GM19043 (cell line): ENCODE data around the gene HDAC10.

Source experiments
- ATAC-seq: cut with Tn5 transposase; IDR thresholded peaks from one replicate; pipeline ENCODE4 v1.9.1; 2021; ENCODE audit warnings: low read depth; ENCODE audit not compliant: unreplicated experiment

HDAC10 gene

GRCh38 chr22:50244420-50245213, 6.4 kb downstream of the HDAC10 start, which contains the start of gene TUBGCP6:
Gene TUBGCP6 (minus strand): TSS chr22:50245023. CDS start chr22:50244459, 564 bp downstream.
- ATAC-seq, result peak; percentile 61

- no peak for ATAC-seq
These were observed 7.2 kb downstream of the HDAC10 start for GRCh38 chr22:50243685-50244419.

- ATAC-seq, result no peak
These were observed 8.6 kb downstream of the HDAC10 start for GRCh38 chr22:50242406-50242949.

GRCh38 chr22:50238755-50239154, 12.3 kb downstream of the HDAC10 start:
- no peak for ATAC-seq

- ATAC-seq, result no peak
These were observed 14.2 kb downstream of the HDAC10 start for GRCh38 chr22:50236731-50237409.

GRCh38 chr22:50233223-50233622, 17.8 kb downstream of the HDAC10 start:
- no peak for ATAC-seq

GRCh38 chr22:50232481-50233151, 18.4 kb downstream of the HDAC10 start:
- ATAC-seq, result no peak

- ATAC-seq, result no peak
These were observed 21.7 kb downstream of the HDAC10 start for GRCh38 chr22:50229370-50229769.

GRCh38 chr22:50228366-50228765, 22.7 kb downstream of the HDAC10 start:
- no peak for ATAC-seq

- no peak for ATAC-seq
These were observed 23.4 kb downstream of the HDAC10 start for GRCh38 chr22:50227579-50228215.

GRCh38 chr22:50226875-50227165, 24.2 kb downstream of the HDAC10 start:
- no peak for ATAC-seq

GRCh38 chr22:50226063-50226874, 24.8 kb downstream of the HDAC10 start:
- no peak for ATAC-seq

- no peak for ATAC-seq
These were observed 25.7 kb downstream of the HDAC10 start for GRCh38 chr22:50225200-50225969.

GRCh38 chr22:50224071-50224470, 27.0 kb downstream of the HDAC10 start:
- ATAC-seq, result no peak

GRCh38 chr22:50222508-50222907, 28.6 kb downstream of the HDAC10 start:
- ATAC-seq, result no peak

GRCh38 chr22:50221410-50222300, 29.4 kb downstream of the HDAC10 start:
- no peak for ATAC-seq

- no peak for ATAC-seq
These were observed 30.3 kb downstream of the HDAC10 start for GRCh38 chr22:50220603-50221409.
